ENCODE measurements around the gene RGS7. TPM values are rescaled to one million over a fixed set of nuclear protein-coding genes. Genes with fewer than 3 reads are reported as not detected.
"Not testable (repeated sequence)": the region's sequence is repeated elsewhere in the genome, so short reads cannot be mapped to it uniquely, and the experiment has no call there.

RGS7 gene
- total and polyA plus RNA-seq, 5 experiments from 2014 or later, result not detected

- no peaks in the 10 kb centered on the region for H3K36me3 Mint-ChIP-seq
- H3K9me3 Mint-ChIP-seq, result peaks cover 0 to 3% (median 0%) of the 10 kb centered on the region in 9 donors
- DNase-seq (no peak), ATAC-seq (no peak)
- POLR2A ChIA-PET, result no interaction called here
- no peak overlapping the region for H3K4me3 Mint-ChIP-seq
- peaks cover 0 to 10% (median 0%) of the 10 kb centered on the region in 5 donors for H3K27me3 Mint-ChIP-seq
- H3K27ac Mint-ChIP-seq, result no peak overlapping the region
- no peaks in the 10 kb centered on the region for H3K4me1 Mint-ChIP-seq
These were observed 591.2 kb downstream of the RGS7 start for GRCh38 chr1:240765732-240766363.

DNA sequence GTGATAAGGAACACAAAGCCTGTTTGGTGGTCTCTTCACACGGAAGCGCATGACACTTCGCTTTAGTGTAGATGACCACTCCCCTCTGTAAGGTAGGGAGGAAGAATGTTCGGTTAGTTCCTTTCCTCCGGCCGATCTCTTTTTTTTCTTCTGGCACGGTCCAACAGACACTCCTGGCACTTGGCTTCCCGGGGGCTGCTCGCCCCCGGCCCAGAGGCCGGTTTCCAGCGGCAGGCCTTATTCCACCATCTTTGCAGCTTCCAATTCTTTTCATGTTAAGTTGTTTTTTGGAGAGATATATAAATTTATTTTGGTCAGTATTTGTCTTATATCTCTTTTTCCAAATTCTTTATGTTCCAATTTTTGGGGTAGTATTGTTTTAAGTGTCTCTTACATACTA, 593.2 kb downstream of the RGS7 start:
- POLR2A ChIA-PET, result no interaction called here
- H3K27ac Mint-ChIP-seq, result no peak overlapping the region
- peaks cover 0 to 3% (median 0%) of the 10 kb centered on the region in 9 donors for H3K9me3 Mint-ChIP-seq
- no peak for ATAC-seq
- H3K4me1 Mint-ChIP-seq, result no peaks in the 10 kb centered on the region
- H3K4me3 Mint-ChIP-seq, result no peak overlapping the region
- no peaks in the 10 kb centered on the region for H3K36me3 Mint-ChIP-seq
- peaks cover 0 to 10% (median 0%) of the 10 kb centered on the region in 5 donors for H3K27me3 Mint-ChIP-seq
- no peak for DNase-seq

- ATAC-seq, H3K4me3 Mint-ChIP-seq, H3K27ac Mint-ChIP-seq, H3K36me3 Mint-ChIP-seq, H3K4me1 Mint-ChIP-seq, DNase-seq, POLR2A ChIA-PET, H3K9me3 Mint-ChIP-seq: not testable (repeated sequence)
- H3K27me3 Mint-ChIP-seq, result peaks cover 0 to 10% (median 0%) of the 10 kb centered on the region in 5 donors
These were observed 593.9 kb downstream of the RGS7 start for GRCh38 chr1:240763095-240763494.

DNA sequence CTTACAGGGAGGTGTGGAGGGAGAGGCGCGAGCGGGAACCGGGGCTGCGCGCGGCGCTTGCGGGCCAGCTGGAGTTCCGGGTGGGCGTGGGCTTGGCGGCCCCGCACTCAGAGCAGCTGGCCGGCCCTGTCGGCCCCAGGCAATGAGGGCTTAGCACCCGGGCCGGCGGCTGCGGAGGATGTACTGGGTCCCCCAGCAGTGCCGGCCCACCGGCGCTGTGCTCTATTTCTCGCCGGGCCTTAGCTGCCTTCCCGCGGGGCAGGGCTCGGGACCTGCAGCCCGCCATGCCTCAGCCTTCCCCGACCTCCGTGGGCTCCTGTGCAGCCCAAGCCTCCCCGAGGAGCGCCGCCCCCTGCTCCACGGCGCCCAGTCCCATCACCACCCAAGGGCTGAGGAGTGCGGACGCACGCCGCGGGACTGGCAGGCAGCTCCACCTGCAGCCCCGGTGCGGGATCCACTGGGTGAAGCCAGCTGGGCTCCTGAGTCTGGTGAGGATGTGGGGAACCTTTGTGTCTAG, 594.5 kb downstream of the RGS7 start:
- H3K9me3 Mint-ChIP-seq, H3K36me3 Mint-ChIP-seq, ATAC-seq, H3K4me3 Mint-ChIP-seq, DNase-seq, H3K4me1 Mint-ChIP-seq, H3K27ac Mint-ChIP-seq, POLR2A ChIA-PET: not testable (repeated sequence)
- H3K27me3 Mint-ChIP-seq, result peaks cover 0 to 10% (median 0%) of the 10 kb centered on the region in 5 donors

DNA sequence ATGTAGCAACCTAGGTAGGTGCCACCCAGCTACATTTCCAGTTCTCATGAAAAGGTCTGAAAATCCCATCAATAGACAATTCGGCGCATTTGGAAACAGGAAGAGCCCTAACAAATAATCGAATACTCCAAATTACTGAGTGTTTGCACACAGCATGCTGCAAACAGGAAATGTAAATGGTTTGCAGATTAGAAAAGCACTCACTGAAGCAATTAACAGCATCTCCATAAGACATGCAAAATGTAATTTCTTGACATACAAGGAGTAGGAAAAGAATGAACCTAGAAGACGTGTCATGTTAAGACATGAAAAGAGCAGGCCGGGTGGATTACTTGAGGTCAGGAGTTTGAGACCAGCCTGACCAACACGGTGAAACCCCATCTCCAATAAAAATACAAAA, 598.2 kb downstream of the RGS7 start:
- DNase-seq, POLR2A ChIA-PET, H3K9me3 Mint-ChIP-seq, H3K4me3 Mint-ChIP-seq, H3K27ac Mint-ChIP-seq, H3K36me3 Mint-ChIP-seq, H3K4me1 Mint-ChIP-seq, ATAC-seq, H3K27me3 Mint-ChIP-seq: not testable (repeated sequence)

GRCh38 chr1:240758296-240758695, 598.7 kb downstream of the RGS7 start:
- POLR2A ChIA-PET, result no interaction called here
- Mint-ChIP-seq H3K36me3 (no peaks in the 10 kb centered on the region), H3K9me3 (peaks cover 0 to 12% (median 0%) of the 10 kb centered on the region in 9 donors), H3K4me3 (no peak overlapping the region), H3K27me3 (peaks cover 0 to 10% (median 1%) of the 10 kb centered on the region in 5 donors), H3K27ac (no peak overlapping the region), H3K4me1 (no peaks in the 10 kb centered on the region)
- DNase-seq, result no peak
- ATAC-seq, result no peak

DNA sequence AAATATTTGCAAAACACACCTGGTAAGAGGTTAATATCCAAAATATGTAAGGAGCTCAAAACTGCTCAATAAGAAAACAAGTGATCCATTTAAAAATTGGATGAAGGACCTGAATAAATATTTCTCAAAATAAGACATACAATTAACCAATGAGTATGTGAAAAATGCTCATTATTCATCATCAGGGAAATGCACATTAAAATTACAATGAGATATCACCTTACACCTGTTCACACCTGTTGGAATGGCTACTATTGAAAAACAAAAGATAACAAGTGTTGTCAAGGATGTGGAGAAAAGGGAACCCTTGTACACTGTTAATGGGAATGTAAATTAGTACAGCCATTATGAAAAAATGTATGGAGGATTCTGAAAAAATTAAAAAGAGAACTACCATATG, 609.1 kb downstream of the RGS7 start:
- DNase-seq (no peak), ATAC-seq (no peak)
- no peak overlapping the region for H3K27ac Mint-ChIP-seq
- no peaks in the 10 kb centered on the region for H3K4me1 Mint-ChIP-seq
- no peaks in the 10 kb centered on the region for H3K36me3 Mint-ChIP-seq
- H3K27me3 Mint-ChIP-seq, result peaks cover 0 to 3% (median 0%) of the 10 kb centered on the region in 5 donors
- peaks cover 0 to 3% (median 0%) of the 10 kb centered on the region in 9 donors for H3K9me3 Mint-ChIP-seq
- POLR2A ChIA-PET, result no interaction called here
- no peak overlapping the region for H3K4me3 Mint-ChIP-seq

- Mint-ChIP-seq H3K9me3 (peaks cover 0 to under 1% (median 0%) of the 10 kb centered on the region in 9 donors), H3K27ac (no peak overlapping the region), H3K27me3 (peaks cover 0 to 3% (median 0%) of the 10 kb centered on the region in 5 donors), H3K4me1 (no peaks in the 10 kb centered on the region), H3K36me3 (no peaks in the 10 kb centered on the region), H3K4me3 (no peak overlapping the region)
- POLR2A ChIA-PET, result no interaction called here
- no peak for DNase-seq
- ATAC-seq, result no peak
These were observed 613.3 kb downstream of the RGS7 start for GRCh38 chr1:240743705-240744104.

DNA sequence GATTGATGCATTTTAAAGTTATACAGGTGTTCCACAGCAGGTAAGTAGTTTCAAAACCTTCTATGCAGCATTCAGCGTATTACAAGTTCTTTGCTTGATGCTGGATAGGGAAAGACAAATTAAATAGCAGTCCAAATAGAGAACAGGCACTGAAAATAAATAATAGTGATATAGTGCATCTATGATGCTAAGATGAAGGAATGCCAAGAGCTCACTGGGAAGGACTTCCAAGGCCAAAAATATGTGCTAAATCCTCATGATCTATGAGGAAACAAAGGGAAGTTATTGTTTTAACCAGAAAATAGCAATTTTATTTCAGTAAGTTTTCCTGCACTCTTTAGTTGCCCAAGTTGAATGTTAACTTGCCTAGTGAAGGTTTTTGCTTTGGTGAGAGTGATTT, 617.3 kb downstream of the RGS7 start:
- Mint-ChIP-seq H3K27ac (no peak overlapping the region), H3K36me3 (no peaks in the 10 kb centered on the region), H3K9me3 (no peaks in the 10 kb centered on the region), H3K27me3 (peaks cover 0 to 1% (median 0%) of the 10 kb centered on the region in 5 donors), H3K4me3 (no peak overlapping the region), H3K4me1 (no peaks in the 10 kb centered on the region)
- no peak for DNase-seq
- POLR2A ChIA-PET, result no interaction called here
- ATAC-seq, result no peak

GRCh38 chr1:240739139-240739538, 617.9 kb downstream of the RGS7 start:
- H3K27ac Mint-ChIP-seq, result no peak overlapping the region
- H3K36me3 Mint-ChIP-seq, result no peaks in the 10 kb centered on the region
- peaks cover 0 to 1% (median 0%) of the 10 kb centered on the region in 5 donors for H3K27me3 Mint-ChIP-seq
- H3K9me3 Mint-ChIP-seq, result no peaks in the 10 kb centered on the region
- H3K4me3 Mint-ChIP-seq, result no peak overlapping the region
- DNase-seq (no peak), ATAC-seq (no peak)
- H3K4me1 Mint-ChIP-seq, result no peaks in the 10 kb centered on the region
- POLR2A ChIA-PET, result no interaction called here

DNA sequence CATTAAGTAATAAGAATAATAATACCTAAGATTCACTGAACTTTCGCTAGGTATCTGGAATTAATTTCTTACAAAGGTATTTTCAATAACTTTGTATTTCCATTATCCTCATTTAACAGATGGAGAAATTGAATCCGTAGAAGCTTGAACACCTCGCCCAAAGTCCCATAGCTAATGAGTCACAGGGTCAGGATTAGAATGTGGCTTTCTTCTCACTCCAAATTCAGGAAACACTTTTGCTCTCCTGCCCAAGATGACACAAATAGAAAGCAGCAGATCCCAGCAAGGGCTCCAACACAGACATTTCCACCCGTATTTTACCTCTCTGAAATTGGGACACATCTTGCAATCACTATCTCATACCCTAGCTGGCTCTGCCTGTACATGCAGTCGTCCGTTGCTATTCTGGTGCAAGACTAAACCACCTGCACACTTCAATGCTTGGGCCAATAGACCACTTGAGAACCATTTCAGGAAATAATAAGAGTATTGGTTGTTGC, 619.2 kb downstream of the RGS7 start:
- peaks cover 0 to 1% (median 0%) of the 10 kb centered on the region in 5 donors for H3K27me3 Mint-ChIP-seq
- no peaks in the 10 kb centered on the region for H3K4me1 Mint-ChIP-seq
- H3K36me3 Mint-ChIP-seq, result no peaks in the 10 kb centered on the region
- no peaks in the 10 kb centered on the region for H3K9me3 Mint-ChIP-seq
- no peak for ATAC-seq
- H3K4me3 Mint-ChIP-seq, result no peak overlapping the region
- POLR2A ChIA-PET, result no interaction called here
- no peak for DNase-seq
- H3K27ac Mint-ChIP-seq, result no peak overlapping the region

GRCh38 chr1:240737298-240737697, 619.7 kb downstream of the RGS7 start:
- DNase-seq, result no peak
- Mint-ChIP-seq H3K4me3 (no peak overlapping the region), H3K36me3 (no peaks in the 10 kb centered on the region), H3K27ac (no peak overlapping the region), H3K27me3 (peaks cover 0 to 4% (median 1%) of the 10 kb centered on the region in 5 donors), H3K4me1 (no peaks in the 10 kb centered on the region), H3K9me3 (no peaks in the 10 kb centered on the region)
- no peak for ATAC-seq
- POLR2A ChIA-PET, result no interaction called here

GRCh38 chr1:240734705-240735104, 622.3 kb downstream of the RGS7 start:
- not testable (repeated sequence) for ATAC-seq, H3K27ac Mint-ChIP-seq

DNA sequence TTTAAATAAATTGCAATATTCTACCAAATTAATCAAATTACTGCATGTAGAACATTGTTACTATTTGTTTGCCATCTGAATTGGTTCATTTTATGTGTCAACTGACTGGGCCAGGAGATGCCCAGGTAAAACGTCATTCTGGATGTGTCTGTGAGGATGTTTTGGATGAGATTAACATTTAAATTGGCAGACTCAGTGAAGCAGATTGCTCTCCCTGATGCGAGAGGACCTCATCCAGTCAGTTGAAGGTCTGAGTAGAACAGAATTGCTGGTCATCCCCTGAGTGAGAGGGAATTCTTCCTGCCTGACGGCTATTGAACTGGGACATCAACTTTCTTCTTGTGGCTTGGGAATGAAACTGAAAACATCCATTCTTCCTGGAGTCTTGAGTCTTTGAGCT, 623.0 kb downstream of the RGS7 start:
- peaks cover 0 to 10% (median 4%) of the 10 kb centered on the region in 5 donors for H3K27me3 Mint-ChIP-seq
- DNase-seq, result no peak
- no peak for ATAC-seq
- no peak overlapping the region for H3K27ac Mint-ChIP-seq
- no peaks in the 10 kb centered on the region for H3K36me3 Mint-ChIP-seq
- H3K4me1 Mint-ChIP-seq, result peaks cover 0 to 1% (median 0%) of the 10 kb centered on the region in 4 donors
- no peaks in the 10 kb centered on the region for H3K9me3 Mint-ChIP-seq
- POLR2A ChIA-PET, result interaction anchor here (0.6 kb wide), 1 partner anchor 193 kb away, joined by 6 read pairs; no protein-coding TSS in a partner anchor
- no peak overlapping the region for H3K4me3 Mint-ChIP-seq

More at GRCh38 chr1:240734705-240735104, 622.3 kb downstream of the RGS7 start:
- H3K4me1 Mint-ChIP-seq, H3K27me3 Mint-ChIP-seq, H3K9me3 Mint-ChIP-seq, H3K36me3 Mint-ChIP-seq, POLR2A ChIA-PET, H3K4me3 Mint-ChIP-seq, DNase-seq: not testable (repeated sequence)
